Type B pancreatic cell (in vitro differentiated cells): ENCODE results near the gene MPPED2. TPM values are rescaled to one million over a fixed set of nuclear protein-coding genes. Genes with fewer than 3 reads are reported as not detected.

Experiments
- DNase-seq: peaks from one replicate; pipeline ENCODE4 v3.0.0; 2021; ENCODE audit warnings: mixed read lengths; ENCODE audit not compliant: unreplicated experiment; ENCODE audit errors: extremely low spot score
- H3K27ac Mint-ChIP-seq: 2 replicates; pipeline ENCODE4 v1.8.0; 2021; ENCODE audit warnings: mild to moderate bottlenecking, mixed read lengths
- H3K27me3 Mint-ChIP-seq: 2 replicates; pipeline ENCODE4 v1.8.0; 2021; ENCODE audit warnings: mixed read lengths
- H3K36me3 Mint-ChIP-seq: 2 replicates; pipeline ENCODE4 v1.8.0; 2021; ENCODE audit warnings: mixed read lengths
- H3K4me1 Mint-ChIP-seq: one replicate; pipeline ENCODE4 v1.8.0; 2021; ENCODE audit warnings: mixed read lengths; ENCODE audit not compliant: unreplicated experiment
- H3K4me3 Mint-ChIP-seq: 2 replicates; pipeline ENCODE4 v1.8.0; 2021; ENCODE audit warnings: mild to moderate bottlenecking, mixed read lengths
- H3K9me3 Mint-ChIP-seq: 2 replicates; pipeline ENCODE4 v1.8.0; 2021; ENCODE audit warnings: mixed read lengths
- total RNA-seq: library from RNA; stranded (reverse); gene quantifications from 2 replicates; pipeline ENCODE4 v1.2.1, GENCODE V29; 2021; ENCODE audit warnings: low replicate concordance
- TF ChIP-seq, protein P1 (sequence below): fragments of 200-600 bp; sonication (generic); conservative IDR thresholded peaks from 2 replicates; pipeline ENCODE4 v1.5.0; 2021; ENCODE audit warnings: antibody characterized with exemption, mild to moderate bottlenecking

Gene MPPED2
- total RNA-seq, 1 donor from 2014 or later: 63.9 TPM

GRCh38 chr11:30445056-30445455 is 141.1 kb downstream of the MPPED2 start:
- Mint-ChIP-seq H3K9me3 (no peaks in the 10 kb centered on the region), H3K36me3 (peaks cover 4% of the 10 kb centered on the region), H3K27me3 (peaks cover 3% of the 10 kb centered on the region), H3K4me1 (peaks cover 30% of the 10 kb centered on the region), H3K27ac (no peak overlapping the region), H3K4me3 (no peak overlapping the region)
- TF ChIP-seq, protein P1, sequence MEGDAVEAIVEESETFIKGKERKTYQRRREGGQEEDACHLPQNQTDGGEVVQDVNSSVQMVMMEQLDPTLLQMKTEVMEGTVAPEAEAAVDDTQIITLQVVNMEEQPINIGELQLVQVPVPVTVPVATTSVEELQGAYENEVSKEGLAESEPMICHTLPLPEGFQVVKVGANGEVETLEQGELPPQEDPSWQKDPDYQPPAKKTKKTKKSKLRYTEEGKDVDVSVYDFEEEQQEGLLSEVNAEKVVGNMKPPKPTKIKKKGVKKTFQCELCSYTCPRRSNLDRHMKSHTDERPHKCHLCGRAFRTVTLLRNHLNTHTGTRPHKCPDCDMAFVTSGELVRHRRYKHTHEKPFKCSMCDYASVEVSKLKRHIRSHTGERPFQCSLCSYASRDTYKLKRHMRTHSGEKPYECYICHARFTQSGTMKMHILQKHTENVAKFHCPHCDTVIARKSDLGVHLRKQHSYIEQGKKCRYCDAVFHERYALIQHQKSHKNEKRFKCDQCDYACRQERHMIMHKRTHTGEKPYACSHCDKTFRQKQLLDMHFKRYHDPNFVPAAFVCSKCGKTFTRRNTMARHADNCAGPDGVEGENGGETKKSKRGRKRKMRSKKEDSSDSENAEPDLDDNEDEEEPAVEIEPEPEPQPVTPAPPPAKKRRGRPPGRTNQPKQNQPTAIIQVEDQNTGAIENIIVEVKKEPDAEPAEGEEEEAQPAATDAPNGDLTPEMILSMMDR: no peak
- no peak for DNase-seq

DNA sequence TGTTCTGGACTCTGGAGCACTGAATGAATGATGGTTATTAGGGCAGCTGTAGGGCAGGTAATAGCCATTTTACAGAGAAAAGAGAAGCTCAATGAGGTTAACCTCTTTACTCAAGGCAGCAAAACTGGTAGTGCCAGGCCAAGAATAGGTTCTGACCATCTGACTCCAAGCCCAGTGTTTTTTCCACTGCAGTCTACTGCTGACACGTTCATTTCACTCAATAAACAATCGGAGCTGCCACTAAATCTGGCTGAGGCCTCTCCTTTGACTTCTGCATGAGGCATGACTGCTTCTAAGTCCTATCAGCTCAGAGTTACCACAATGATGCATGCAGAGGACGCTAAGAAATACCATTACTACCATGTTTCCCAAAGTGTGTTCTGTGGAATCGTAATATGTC is 145.6 kb downstream of the MPPED2 start:
- Mint-ChIP-seq H3K36me3 (peaks cover 5% of the 10 kb centered on the region), H3K27me3 (no peaks in the 10 kb centered on the region)
- TF ChIP-seq, protein P1: no peak

GRCh38 chr11:30436801-30437200 is 149.4 kb downstream of the MPPED2 start:
- Mint-ChIP-seq H3K4me1 (peaks cover 47% of the 10 kb centered on the region), H3K27ac (no peak overlapping the region), H3K9me3 (peaks cover 14% of the 10 kb centered on the region), H3K36me3 (peaks cover 9% of the 10 kb centered on the region), H3K4me3 (no peak overlapping the region), H3K27me3 (no peaks in the 10 kb centered on the region)
- no peak for DNase-seq
- TF ChIP-seq, protein P1: no peak

More for the DNA sequence above, 145.6 kb downstream of the MPPED2 start:
- no peak overlapping the region for H3K27ac Mint-ChIP-seq
- H3K4me3 Mint-ChIP-seq: no peak overlapping the region
- H3K4me1 Mint-ChIP-seq: peaks cover 35% of the 10 kb centered on the region
- no peak for DNase-seq
- peaks cover 9% of the 10 kb centered on the region for H3K9me3 Mint-ChIP-seq

DNA sequence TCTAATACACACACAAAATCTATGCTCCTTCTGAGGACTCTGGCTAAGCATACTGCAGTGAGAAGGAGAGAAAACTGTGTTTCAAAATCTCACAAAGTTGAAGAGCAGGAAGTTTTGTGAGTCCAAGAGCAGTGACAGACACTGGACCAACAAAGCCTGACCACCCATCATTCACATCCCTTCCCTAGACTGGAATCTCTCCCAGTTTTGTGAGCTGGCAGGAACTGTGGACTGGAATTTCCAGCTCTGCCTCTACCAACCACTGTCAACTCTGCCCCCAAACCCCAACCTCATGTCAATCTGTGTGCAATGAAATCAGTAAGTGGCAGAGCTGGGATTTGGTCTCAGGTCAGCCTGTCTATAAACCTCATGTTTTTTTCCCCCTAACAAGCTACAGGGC is 150.7 kb downstream of the MPPED2 start:
- H3K27ac Mint-ChIP-seq: peak overlapping the region; percentile 3
- peaks cover 47% of the 10 kb centered on the region for H3K4me1 Mint-ChIP-seq
- TF ChIP-seq, protein P1: no peak
- H3K27me3 Mint-ChIP-seq: no peaks in the 10 kb centered on the region
- peaks cover 9% of the 10 kb centered on the region for H3K36me3 Mint-ChIP-seq
- H3K9me3 Mint-ChIP-seq: peaks cover 14% of the 10 kb centered on the region
- DNase-seq: no peak
- no peak overlapping the region for H3K4me3 Mint-ChIP-seq

DNA sequence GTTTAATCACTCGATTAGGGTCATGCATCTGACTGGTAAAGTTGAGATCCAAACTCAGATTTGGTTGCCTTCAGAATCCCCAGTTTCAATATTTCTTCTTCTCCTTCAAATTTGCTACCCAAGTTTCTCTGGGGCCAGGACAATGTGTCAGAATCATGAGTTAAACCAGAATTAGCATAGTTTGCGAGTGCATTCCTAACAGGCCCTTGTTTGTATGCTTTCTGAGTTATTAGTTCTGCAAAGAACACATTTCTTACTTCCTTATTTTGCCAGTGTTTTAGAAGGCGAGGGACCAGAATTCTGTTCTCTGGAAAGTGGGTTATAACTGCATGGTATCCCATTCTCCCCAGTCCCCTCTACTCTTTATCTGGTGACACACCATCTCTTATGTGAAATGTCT is 151.3 kb downstream of the MPPED2 start:
- Mint-ChIP-seq H3K4me1 (peaks cover 47% of the 10 kb centered on the region), H3K36me3 (peaks cover 9% of the 10 kb centered on the region), H3K9me3 (peaks cover 14% of the 10 kb centered on the region), H3K27ac (peak overlapping the region; percentile 3), H3K4me3 (no peak overlapping the region), H3K27me3 (no peaks in the 10 kb centered on the region)
- TF ChIP-seq, protein P1: no peak
- DNase-seq: no peak

DNA sequence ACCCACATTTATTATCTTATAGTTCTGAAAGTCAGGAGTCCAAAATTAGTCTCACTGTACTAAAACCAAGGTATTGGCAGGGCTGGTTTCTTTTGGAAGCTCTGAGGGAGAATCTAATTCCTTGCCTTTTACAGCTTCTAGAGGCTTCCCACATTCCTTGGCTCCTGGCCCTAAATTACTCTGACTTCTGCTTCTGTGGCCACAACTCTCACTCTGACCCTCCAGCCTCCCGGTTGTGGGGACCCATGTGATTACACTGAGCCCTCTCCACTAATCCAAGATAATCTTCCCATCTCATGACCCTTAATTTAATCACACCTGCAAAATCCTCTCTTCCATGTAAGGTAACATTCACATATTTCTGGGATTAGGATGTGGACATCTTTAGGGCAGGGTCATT is 152.3 kb downstream of the MPPED2 start:
- DNase-seq: no peak
- Mint-ChIP-seq H3K27me3 (no peaks in the 10 kb centered on the region), H3K4me3 (no peak overlapping the region), H3K9me3 (peaks cover 12% of the 10 kb centered on the region), H3K27ac (no peak overlapping the region), H3K4me1 (peaks cover 51% of the 10 kb centered on the region), H3K36me3 (peaks cover 7% of the 10 kb centered on the region)
- TF ChIP-seq, protein P1: no peak
